HK-2 (cell line): ENCODE measurements around the gene OPCML.

Source experiments
- DNase-seq: peaks from one replicate; pipeline ENCODE4 v3.0.0-alpha.2; 2018; ENCODE audit not compliant: unreplicated experiment

OPCML gene

DNA sequence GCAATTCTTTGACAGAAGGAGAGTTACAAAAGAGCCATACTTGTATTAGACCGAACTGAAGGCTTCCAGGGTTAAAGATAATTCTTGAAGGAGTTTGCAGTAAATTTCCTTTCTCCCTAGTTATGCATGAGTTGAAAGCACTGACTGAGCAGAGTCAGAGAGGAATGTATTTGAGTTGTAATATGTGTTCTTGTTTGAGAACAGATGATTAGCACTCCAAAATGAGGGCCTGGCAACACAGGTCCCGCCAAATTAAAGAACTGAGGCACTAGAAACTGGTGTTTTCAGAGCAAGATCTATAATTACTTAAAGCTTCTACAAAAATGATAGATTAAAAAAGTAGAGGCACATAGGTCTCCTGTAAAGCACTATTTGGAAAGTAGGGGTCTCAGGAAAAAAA, 970.4 kb downstream of the OPCML start:
- no peak for DNase-seq

- DNase-seq, result no peak
These were observed 972.8 kb downstream of the OPCML start for GRCh38 chr11:132559331-132560036.

DNA sequence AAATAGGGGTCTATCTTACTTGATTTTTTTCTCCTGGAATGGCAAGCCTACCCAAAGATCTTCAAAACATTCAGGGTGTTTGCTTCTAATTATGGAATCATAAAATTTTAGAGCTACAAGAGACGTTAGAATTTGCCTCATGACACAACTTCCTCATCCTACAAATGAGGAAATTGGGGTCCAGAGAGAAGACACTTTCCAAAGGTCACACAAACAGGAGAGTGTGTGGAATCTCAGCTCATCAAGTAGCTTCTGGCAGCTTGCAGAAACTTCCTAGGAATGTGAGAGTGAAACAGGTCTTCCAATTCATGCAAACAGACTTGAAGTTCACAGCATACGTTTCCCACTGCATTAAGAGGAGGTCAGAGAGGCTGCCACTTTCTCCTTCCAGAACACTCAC, 976.0 kb downstream of the OPCML start:
- DNase-seq, result no peak

DNA sequence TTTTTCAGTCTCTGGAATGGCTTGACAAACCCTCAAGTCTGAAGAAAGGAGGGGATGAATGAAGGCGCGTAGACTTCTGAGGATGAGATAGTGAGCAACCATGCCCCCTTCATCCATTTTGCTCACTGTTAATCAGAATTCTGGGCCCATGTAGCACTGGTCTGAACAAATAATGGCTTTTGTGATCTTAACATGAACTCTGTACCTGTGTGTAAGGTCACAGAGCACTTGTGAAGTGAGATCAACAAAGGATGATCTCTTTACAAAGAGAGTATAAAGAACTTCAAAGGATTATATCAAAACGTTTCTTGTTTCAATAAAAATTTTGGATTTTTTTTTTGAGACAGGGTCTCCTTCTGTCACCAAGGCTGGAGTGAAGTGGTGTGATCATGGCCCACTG, 976.7 kb downstream of the OPCML start:
- DNase-seq, result no peak

DNA sequence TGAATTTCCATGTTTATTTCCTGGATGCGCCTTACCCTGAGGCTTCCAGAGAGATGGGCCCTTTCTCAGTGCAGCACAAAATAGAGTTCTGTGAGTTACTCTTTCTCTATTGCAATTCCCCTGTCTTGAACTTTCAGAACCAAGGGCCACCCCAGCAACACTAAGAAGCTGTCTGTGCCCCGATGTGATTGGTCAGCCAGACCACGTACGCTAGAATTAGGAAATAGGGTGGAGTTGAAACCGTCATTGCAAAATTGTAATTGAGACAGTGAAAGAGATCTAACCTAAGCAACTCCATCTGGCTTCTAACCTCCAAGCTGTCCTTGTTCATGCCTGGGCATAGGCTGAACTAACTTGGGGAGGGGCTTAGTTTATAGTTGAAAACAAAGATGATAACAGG, 981.3 kb downstream of the OPCML start:
- no peak for DNase-seq

- no peak for DNase-seq
These were observed 982.7 kb downstream of the OPCML start for GRCh38 chr11:132549561-132549960.

GRCh38 chr11:132549001-132549400, 983.3 kb downstream of the OPCML start:
- DNase-seq, result no peak

DNA sequence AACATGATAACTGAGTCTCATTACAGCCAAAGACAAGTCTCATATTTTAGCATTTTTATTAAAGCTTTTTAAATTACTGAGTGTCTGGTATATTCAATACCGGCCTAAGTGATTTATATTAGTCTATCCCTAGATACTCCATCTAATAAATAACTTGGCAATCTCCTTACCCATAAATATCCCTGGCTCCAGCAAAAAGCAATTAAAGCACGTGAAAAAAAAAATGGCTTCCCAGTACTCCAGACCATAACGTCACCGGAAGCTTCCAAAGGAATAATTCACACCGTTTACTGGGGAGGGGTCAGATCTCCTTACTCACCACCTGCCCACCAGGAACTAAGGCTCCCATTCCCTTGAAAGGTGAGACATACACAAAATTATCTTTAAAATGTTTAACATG, 988.3 kb downstream of the OPCML start:
- no peak for DNase-seq

DNA sequence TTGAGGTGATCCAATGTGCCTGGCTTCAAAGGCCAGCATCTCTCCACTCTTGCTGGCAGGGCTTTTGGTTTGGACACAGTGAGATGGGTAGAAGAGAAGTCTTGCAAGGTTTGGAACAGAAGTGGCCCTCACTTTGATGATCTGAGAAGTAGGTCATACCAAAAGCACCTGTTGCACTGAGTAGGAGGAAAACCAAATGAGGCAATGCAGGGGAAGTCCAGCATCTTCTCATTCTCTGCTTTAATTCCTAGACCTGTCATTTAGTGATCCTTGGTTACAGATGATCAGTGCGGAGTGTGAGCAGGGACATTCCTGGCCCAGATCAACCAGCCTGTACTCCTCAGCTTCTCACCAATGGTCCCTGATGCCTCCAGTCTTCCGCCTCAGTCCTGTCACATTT, 990.5 kb downstream of the OPCML start:
- DNase-seq, result no peak

DNA sequence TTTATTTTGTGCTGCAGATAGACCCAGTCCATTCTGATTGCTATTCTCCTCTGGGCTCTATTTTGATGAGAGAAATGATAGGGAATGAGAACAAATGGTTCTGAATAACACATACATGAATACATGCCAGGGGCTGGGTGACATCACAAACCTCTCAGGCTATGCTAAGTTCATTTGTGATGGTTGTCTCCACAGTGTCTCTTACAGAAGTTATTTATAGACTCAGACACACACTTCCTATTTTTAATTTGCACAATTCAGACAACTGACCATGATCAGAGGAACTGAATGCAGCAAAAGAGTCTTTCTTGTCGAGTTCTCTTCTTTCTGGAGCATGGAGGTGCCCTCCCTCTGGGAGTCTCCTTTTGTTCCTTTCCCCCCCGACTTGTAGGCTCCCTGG, 991.7 kb downstream of the OPCML start:
- no peak for DNase-seq

GRCh38 chr11:132539590-132540368, 992.5 kb downstream of the OPCML start:
- no peak for DNase-seq

DNA sequence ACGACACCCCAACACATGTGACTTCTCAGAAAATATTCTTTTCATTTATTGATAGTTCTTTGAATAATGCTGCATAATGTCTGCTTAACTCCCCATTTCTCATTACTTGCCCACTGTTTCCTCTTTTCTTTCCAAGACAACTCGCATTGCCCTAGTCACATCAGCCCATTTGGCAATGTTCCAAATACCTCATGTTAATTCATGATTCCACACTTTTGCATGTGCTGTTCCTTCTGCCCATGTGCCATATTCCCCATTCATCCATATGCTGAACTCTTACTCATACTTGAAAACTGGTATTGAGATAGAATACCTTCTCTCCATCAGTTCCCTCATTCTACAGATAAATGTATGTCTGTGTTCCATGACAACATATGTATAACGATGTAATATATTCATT, 993.7 kb downstream of the OPCML start:
- no peak for DNase-seq

DNA sequence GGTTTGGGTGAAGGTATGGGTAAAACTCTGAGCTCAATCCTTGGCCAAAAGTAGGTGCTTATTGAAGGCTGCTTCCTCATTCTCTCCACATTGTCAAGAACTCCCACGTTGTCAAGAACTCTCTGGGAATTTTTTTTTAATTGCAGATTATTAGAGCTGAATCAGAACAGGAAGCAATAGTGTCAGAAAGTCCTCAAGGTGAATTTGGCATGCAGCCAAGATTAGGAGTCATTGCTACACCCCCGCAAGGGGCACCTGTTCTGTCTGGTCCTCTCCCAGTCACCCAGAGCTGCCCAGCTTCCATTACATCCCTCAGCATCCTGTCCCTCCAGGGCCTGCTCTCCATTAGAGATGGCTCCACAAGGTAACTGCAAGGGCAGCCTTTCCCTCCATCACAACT, 996.5 kb downstream of the OPCML start:
- no peak for DNase-seq

DNA sequence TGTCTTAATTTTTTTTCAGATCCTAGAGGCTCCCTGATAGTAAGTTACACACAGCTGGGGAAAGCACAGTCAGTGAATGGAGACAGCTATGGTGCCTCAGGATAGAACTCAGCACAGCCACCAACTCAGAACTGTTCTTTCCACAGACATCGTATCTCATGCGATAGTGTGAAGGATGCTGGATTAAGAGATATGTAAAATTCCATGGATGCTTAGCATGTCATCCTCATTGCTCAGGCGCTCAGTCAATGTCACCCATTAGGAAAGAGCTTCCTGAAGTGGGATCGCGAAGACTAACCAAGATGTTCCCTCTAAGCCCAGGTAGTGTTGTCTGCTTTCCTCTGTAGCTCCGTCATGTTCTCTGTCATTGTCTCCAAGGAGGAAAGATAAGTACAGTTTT, 1000.4 kb downstream of the OPCML start:
- no peak for DNase-seq

DNA sequence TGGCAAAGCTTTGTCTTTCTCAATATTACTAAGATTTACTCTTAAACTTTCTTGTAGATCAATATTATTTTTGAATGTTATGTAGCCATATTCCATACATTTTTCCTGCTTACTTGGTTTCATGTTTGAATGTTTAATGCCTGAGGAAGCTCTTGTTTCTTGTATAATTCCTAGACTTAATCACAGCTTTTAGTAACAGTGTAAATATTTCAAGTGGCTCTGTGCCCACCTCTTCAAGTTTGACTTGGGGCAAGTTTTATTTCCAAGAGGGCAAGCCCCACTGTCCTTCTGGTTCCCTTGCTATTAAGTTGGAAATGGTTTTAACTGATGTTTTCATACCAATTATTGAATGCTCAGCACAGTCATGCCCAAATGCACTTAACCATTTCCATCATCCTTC, 1004.1 kb downstream of the OPCML start:
- DNase-seq, result no peak

DNA sequence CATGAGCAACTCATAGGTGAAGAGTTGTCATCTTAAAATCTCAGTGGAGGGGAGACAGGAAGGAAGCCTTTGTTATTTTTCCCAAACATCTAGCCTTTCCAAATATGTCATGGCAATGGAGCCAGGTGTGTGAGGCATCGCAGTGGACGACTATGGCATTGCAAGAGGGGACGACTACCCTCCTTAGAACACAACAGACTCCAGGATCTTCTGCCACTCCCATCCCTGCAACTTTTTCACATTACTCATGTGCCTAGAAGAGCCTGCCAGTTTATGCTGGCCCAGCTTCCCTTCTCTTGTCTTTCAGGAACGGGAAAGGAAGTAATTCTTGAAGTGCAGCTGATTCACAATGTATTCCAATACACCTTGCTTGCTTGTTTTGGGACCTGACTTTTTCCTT, 1008.4 kb downstream of the OPCML start:
- no peak for DNase-seq

- DNase-seq, result no peak
These were observed 1012.1 kb downstream of the OPCML start for GRCh38 chr11:132520199-132520598.

DNA sequence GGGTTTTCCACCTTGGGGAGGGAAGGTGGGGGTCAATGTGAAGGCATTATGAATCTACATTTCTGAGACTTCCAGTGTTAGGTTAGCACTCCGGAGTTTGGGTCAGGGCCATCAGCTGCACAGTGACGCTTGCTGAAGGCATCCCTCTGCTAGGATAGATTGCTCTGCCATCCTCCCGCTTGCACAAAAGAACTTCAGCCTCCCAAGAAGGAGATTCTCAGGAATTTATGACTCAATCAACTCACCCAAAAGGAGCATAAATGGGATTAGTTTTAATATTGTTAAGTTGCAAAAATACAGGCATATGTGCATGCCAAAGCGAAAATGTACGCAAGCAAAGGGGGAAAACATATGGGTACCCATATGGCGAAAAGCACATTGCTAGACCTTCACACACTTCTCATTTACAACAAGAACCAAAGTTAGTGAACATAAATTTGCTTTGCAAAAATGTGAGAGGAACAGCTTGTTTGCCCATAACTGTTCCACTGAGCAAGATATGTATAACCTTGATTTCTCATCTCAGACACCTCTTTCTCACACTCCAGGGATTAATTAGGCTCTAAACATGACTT, 1013.0 kb downstream of the OPCML start:
- DNase-seq, result no peak

DNA sequence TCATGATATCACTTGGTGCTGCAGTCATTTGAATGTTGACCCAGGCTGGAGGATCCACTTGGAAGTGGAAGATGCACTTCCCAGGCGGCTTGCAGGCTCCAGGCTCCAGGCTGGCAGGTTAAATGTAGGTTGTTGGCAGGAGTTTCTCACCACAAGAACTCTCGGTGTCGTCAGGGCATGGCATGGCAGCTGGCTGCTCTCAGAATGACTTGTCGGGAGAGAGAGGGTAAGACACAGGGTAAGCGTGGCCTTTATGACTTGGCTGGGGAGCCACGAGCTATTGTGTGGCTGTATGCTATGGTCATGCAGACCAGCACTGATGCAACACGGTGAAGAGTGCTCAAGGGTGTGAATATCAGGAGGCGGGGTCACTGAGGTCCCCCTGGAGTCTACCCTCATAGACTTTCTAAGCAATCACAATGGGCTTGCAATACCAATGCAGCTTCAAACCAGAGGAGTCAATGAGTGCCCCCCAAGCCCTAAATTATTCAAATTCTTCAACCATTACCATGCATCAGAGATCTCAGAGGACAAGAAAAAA, 1027.7 kb downstream of the OPCML start:
- DNase-seq, result no peak

DNA sequence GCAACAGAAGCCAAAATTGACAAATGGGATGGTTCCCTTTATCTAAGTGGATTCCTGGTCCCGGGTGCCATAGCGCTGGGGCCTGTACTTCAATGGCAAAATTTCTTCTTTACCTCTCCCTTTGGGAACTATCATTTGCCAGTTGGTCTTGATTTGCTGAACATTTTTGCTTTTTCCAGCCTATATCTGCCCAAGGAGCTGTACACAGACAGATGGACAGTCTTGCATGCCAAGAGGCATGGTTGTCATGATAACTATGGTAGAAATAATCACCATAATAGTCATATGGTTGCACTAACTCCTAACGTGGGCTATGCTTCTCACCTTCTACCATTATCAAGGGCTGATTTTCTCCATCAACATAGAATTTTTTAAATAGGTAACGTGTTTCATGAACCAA, 1030.9 kb downstream of the OPCML start:
- DNase-seq, result no peak

GRCh38 chr11:132499661-132500060, 1032.6 kb downstream of the OPCML start:
- DNase-seq, result no peak

DNA sequence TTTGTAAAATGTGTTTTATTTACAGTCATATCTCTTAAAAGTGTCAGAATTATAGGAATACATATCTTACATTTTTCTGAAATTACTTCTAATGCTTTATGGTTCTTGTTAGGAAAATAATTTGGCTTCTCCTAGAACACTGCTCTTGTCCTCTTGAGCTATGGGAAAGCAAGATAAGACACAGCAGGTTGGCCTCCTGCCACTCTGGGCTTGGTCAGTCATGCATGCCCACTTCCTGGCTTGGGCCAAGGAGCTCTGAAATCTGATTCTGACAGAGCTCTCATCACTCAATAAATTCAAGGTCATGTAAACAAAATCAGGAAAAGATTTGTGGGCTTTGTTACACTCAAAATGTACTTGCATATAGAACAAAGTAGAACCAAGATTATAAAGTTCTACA, 1036.0 kb downstream of the OPCML start:
- DNase-seq, result peak; percentile 8

- no peak for DNase-seq
These were observed 1038.5 kb downstream of the OPCML start for GRCh38 chr11:132493801-132494200.
